NCI-H2107 (cell line): ENCODE measurements around the gene HHIP.

ENCODE experiments used
- DNase-seq: peaks from one replicate; lab custom pipeline; 2025; lab: John Stamatoyannopoulos, UW

The HHIP gene

GRCh38 chr4:144705601-144706590, 59.9 kb downstream of the HHIP start:
- DNase-seq = no peak

GRCh38 chr4:144709159-144709558, 63.2 kb downstream of the HHIP start:
- no peak for DNase-seq

- DNase-seq = no peak
Measured at GRCh38 chr4:144709793-144710525, 64.0 kb downstream of the HHIP start.

- no peak for DNase-seq
Measured at GRCh38 chr4:144710526-144710912, 64.6 kb downstream of the HHIP start.

GRCh38 chr4:144711700-144712456, 65.9 kb downstream of the HHIP start:
- no peak for DNase-seq

- DNase-seq = no peak
Measured at GRCh38 chr4:144712775-144713174, 66.8 kb downstream of the HHIP start.

GRCh38 chr4:144714166-144714565, 68.2 kb downstream of the HHIP start:
- no peak for DNase-seq

GRCh38 chr4:144715230-144715629, 69.3 kb downstream of the HHIP start:
- DNase-seq = no peak

- no peak for DNase-seq
Measured at GRCh38 chr4:144716778-144717177, 70.8 kb downstream of the HHIP start.

GRCh38 chr4:144718958-144719512, 73.1 kb downstream of the HHIP start:
- DNase-seq = no peak

- no peak for DNase-seq
Measured at GRCh38 chr4:144720491-144720890, 74.5 kb downstream of the HHIP start.

GRCh38 chr4:144721994-144722393, 76.0 kb downstream of the HHIP start:
- no peak for DNase-seq

GRCh38 chr4:144723471-144723870, 77.5 kb downstream of the HHIP start:
- DNase-seq = no peak

- DNase-seq = no peak
Measured at GRCh38 chr4:144729175-144729574, 83.2 kb downstream of the HHIP start.

- no peak for DNase-seq
Measured at GRCh38 chr4:144732584-144733428, 86.8 kb downstream of the HHIP start.

- no peak for DNase-seq
Measured at GRCh38 chr4:144733566-144733965, 87.6 kb downstream of the HHIP start.

- DNase-seq = no peak
Measured at GRCh38 chr4:144734522-144734921, 88.6 kb downstream of the HHIP start.

GRCh38 chr4:144738649-144739048, 92.7 kb downstream of the HHIP start:
- DNase-seq = no peak

- DNase-seq = no peak
Measured at GRCh38 chr4:144739511-144740033, 93.6 kb downstream of the HHIP start.

GRCh38 chr4:144740316-144740715, 94.4 kb downstream of the HHIP start:
- no peak for DNase-seq
